Activated B cell treated with CpG ODN at 0.5 μM for 24 hours (primary cell): Measurements from ENCODE around the gene ELOF1. TPM values are rescaled to one million over a fixed set of nuclear protein-coding genes. Genes with fewer than 3 reads are reported as not detected.

Experiments used
- ATAC-seq: fragments of 200-7000 bp; cut with Tn5 transposase; one replicate; pipeline ENCODE4 v1.10.0; 2021; ENCODE audit warnings: low read depth, mild to moderate bottlenecking, moderate library complexity
- CTCF ChIA-PET: fragments of 350-600 bp; sonication (Branson Sonifier 250); formaldehyde crosslinking; loops from one replicate; lab custom pipeline; 2021; ENCODE audit warnings: antibody characterized with exemption; lab: Charles Lee
- POLR2A ChIA-PET: fragments of 350-600 bp; sonication (Branson Sonifier 250); formaldehyde crosslinking; loops from one replicate; lab custom pipeline; 2021; ENCODE audit warnings: antibody characterized with exemption; lab: Charles Lee
- DNase-seq: peaks from one replicate; pipeline ENCODE4 v3.0.0; 2022
- H3K27ac Mint-ChIP-seq: one replicate; pipeline ENCODE4 v1.8.0; 2020; ENCODE audit warnings: mixed read lengths
- H3K27me3 Mint-ChIP-seq: one replicate; pipeline ENCODE4 v1.8.0; 2021; ENCODE audit warnings: mixed read lengths
- H3K36me3 Mint-ChIP-seq: one replicate; pipeline ENCODE4 v1.8.0; 2021; ENCODE audit warnings: low read depth, mixed read lengths
- H3K4me1 Mint-ChIP-seq: one replicate; pipeline ENCODE4 v1.8.0; 2021; ENCODE audit warnings: mixed read lengths
- H3K4me3 Mint-ChIP-seq: one replicate; pipeline ENCODE4 v1.8.0; 2020; ENCODE audit warnings: mild to moderate bottlenecking, mixed read lengths
- H3K9me3 Mint-ChIP-seq: one replicate; pipeline ENCODE4 v1.8.0; 2020; ENCODE audit warnings: mixed read lengths
- CTCF ChIP-seq: fragments of 200-600 bp; IDR thresholded peaks from one replicate; pipeline ENCODE4 v1.8.0; 2022; ENCODE audit warnings: antibody characterized with exemption, mild to moderate bottlenecking
- intact Hi-C: fragments of 100-400 bp; cut with micrococcal nuclease; formaldehyde crosslinking; loops from one replicate; pipeline ENCODE4 v1.15.1; 2024
- total RNA-seq: library from RNA; stranded (reverse); gene quantifications from 2 replicates; pipeline ENCODE4 v1.2.3, GENCODE V29; 2022

ELOF1 gene
- total RNA-seq, 1 donor from 2014 or later = 61.7 TPM

- Mint-ChIP-seq H3K27ac (no peak overlapping the region), H3K4me3 (no peak overlapping the region), H3K4me1 (peaks cover 12% of the 10 kb centered on the region), H3K9me3 (no peaks in the 10 kb centered on the region), H3K36me3 (peaks cover 14% of the 10 kb centered on the region), H3K27me3 (no peaks in the 10 kb centered on the region)
- CTCF ChIA-PET = no interaction called here
- POLR2A ChIA-PET = no interaction called here
- DNase-seq = no peak
- ATAC-seq = no peak
- TF ChIP-seq CTCF = no peak
- intact Hi-C loops = no loop called here
Observed at GRCh38 chr19:11547929-11548700, 10.9 kb downstream of the ELOF1 start.

- Mint-ChIP-seq H3K9me3 (no peaks in the 10 kb centered on the region), H3K4me1 (peaks cover 6% of the 10 kb centered on the region), H3K27me3 (peaks cover 14% of the 10 kb centered on the region), H3K27ac (no peak overlapping the region), H3K4me3 (no peak overlapping the region), H3K36me3 (no peaks in the 10 kb centered on the region)
- intact Hi-C loops = no loop called here
- CTCF ChIA-PET = no interaction called here
- ATAC-seq (no peak), DNase-seq (no peak)
- POLR2A ChIA-PET = interaction anchor here (1.3 kb wide), 1 partner anchor 45 kb away, joined by 3 read pairs; no protein-coding TSS in a partner anchor
- TF ChIP-seq CTCF = no peak
Observed at GRCh38 chr19:11541238-11541637, 17.8 kb downstream of the ELOF1 start.

GRCh38 chr19:11540645-11541044, 18.4 kb downstream of the ELOF1 start:
- intact Hi-C loops = no loop called here
- Mint-ChIP-seq H3K9me3 (no peaks in the 10 kb centered on the region), H3K4me1 (peaks cover 8% of the 10 kb centered on the region), H3K4me3 (no peak overlapping the region), H3K27me3 (peaks cover 14% of the 10 kb centered on the region), H3K36me3 (no peaks in the 10 kb centered on the region), H3K27ac (no peak overlapping the region)
- CTCF ChIA-PET = no interaction called here
- no peak for ATAC-seq
- POLR2A ChIA-PET = interaction anchor here (1.3 kb wide), 1 partner anchor 46 kb away, joined by 3 read pairs; no protein-coding TSS in a partner anchor
- TF ChIP-seq CTCF = no peak
- no peak for DNase-seq

GRCh38 chr19:11539495-11540365, 19.3 kb downstream of the ELOF1 start:
- DNase-seq (no peak), ATAC-seq (no peak)
- Mint-ChIP-seq H3K9me3 (no peaks in the 10 kb centered on the region), H3K36me3 (no peaks in the 10 kb centered on the region), H3K27me3 (peaks cover 14% of the 10 kb centered on the region), H3K27ac (no peak overlapping the region), H3K4me3 (no peak overlapping the region), H3K4me1 (peaks cover 15% of the 10 kb centered on the region)
- ChIA-PET POLR2A (interaction anchor here (1.3 kb wide), 1 partner anchor 47 kb away, joined by 3 read pairs; no protein-coding TSS in a partner anchor), CTCF (no interaction called here)
- TF ChIP-seq CTCF = no peak
- intact Hi-C loops = no loop called here
